ENCODE data around the gene NAA38.
"Not testable (repeated sequence)": the region's sequence is repeated elsewhere in the genome, so short reads cannot be mapped to it uniquely, and the experiment has no call there.

Gene NAA38

DNA sequence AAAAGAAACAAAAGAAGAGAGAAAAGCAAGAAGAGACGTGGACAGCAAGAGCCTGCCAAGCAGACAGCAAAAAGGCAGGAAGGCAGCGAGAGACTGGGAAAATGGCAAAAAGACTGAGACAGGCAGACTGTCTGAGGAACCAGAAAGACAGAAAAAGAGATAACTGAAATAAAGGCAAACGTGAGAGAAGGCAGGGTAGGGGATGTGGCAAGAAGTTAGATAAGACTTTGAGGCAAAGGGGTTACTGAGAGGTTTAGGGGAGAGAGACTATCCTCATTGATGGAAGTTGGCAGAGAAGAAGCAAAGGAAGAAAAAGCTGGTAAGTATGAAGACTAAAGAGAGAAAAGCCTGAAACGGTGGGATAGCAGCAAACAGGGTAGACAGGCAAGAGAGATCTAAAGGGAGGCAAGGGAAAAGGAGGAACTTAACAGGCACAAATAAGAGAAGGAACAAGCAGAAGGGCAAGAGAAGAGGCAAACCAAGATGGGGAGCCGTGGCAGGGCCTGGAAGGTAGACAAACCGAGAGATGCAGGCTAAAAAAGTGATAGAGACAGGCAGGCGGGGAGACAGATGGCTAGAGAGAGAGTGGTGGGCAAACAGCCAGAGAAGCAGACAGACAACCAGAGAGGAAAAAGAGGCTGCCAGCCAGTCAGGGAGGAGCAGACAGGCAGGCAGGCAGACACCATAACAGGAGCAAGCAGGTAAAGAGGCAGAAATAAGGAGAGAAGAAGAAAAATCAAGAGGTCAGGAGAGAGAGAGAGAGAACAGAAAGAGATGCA lies 24.1 kb upstream of the NAA38 start:
- DNase-seq (ENCODE audit: low read depth): no peak

DNA sequence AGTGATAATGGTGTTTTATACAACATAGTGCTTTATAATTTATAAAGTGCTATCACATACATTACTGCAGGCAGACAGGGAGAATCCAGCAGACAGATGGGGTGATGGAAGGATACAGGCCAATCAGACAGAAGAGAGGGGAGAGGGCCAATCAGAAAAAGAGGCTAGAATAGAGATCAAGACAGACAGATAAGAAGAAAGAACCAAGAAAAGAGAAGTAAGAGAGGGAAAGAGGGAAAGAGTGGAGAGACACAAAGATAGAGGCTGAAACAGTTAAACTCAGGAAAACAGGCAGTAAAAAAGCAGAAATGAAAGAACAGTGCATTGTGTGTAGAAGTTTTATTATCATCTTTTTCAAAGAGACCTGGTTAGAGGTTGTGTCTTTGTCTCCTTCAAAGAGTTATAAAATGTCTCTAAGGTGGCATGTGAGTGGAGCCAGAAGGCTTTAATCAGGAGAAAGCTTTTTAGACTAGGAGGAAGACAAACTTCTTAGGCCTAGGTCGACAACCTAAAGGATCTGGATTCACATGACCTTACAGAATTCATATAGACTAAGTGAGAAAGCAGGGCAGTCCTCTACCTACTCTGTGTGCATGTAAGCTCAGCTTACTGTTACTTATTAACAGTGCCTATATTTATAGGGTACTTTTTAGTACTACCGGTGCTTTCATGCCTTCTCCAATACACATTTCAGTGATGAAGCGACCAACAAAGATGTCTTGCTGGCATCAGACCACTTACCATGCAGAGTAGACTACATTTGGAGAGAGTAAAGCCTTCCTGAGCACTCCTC lies 22.9 kb upstream of the NAA38 start:
- DNase-seq (ENCODE audit: low read depth): no peak

DNA sequence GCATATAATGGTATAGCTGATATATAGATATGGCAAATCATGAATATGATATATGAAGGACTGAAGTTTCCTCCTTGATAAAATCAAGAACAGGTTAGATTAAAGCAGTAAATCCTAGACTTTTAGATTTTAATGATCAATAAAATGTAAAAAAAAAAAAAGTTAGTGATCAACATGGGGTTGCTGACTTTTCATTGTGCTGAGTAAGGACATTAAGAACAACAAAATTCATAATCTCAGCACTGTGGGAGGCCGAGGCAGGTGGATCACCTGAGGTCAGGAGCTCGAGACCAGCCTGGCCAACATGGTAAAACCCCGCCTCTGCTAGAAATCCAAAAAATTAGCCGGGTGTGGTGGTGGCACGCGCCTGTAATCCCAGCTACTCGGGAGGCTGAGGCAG lies 20.9 kb upstream of the NAA38 start:
- no peak for DNase-seq (ENCODE audit: low read depth)

DNA sequence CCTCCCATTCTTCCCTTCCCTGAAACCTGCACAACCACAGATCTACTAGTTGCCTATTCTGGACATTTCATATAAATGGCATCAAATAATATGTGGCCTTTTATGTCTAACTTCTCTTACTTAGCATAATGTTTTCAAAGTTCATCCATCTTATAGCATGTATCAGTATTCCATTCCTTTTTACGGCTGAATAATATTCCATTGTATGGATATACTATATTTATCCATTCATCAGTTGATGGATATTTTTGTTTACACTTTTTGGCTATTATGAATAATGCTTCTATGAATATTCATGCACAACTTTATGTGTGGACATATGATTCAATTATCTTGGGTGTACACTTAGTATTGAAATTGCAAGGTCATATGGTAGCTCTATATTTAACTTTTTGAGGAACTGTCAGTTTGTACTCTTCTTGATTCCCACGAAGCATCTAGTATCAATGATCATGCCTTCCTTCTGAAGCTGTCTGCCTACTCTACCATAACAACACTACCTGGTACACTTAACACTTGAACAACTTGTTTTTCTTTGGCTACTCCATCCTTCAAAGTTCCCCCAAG lies 18.5 kb upstream of the NAA38 start:
- no peak for DNase-seq (ENCODE audit: low read depth)

DNA sequence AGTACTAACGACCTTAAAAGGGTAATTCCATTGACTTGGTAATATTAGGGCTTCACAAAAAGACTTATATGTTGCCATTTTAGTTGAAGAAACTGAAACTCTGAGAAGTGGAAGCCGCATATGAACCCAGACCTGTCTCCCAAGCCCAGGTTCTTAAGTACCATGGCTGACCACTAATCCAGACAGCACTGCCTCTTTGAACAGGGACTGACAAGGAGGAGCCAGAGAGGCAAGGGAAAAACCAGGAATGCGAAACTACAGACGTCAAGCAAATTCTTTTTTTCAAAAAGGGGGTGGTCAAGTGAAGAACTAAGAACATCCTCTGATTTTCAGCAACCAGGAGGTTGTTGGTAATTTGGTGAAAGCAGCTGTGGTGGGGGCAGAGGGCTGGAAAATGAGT lies 15.7 kb upstream of the NAA38 start:
- DNase-seq (ENCODE audit: low read depth): no peak

DNA sequence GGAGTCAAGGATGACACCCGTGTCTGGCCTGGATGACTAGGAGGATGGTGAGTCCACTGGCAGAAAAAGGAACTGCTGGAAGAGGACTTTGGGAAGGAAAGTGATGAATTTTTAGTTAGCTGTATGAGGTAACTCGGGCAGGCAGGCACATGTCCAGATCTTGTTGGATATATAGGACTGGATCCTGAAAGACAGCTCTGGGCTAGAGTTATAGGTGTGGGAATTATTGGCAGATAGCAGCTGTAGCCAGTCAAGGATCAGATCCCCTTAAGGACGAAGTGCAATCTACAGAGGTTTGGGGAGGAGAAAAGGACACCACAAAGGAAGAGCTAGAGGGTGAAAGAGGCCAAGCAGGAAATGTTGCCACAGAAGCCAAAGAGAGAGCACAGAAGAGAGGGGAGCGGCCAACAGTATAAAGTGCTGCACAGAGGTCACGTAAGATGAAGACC lies 10.5 kb upstream of the NAA38 start:
- DNase-seq (ENCODE audit: low read depth): no peak

DNA sequence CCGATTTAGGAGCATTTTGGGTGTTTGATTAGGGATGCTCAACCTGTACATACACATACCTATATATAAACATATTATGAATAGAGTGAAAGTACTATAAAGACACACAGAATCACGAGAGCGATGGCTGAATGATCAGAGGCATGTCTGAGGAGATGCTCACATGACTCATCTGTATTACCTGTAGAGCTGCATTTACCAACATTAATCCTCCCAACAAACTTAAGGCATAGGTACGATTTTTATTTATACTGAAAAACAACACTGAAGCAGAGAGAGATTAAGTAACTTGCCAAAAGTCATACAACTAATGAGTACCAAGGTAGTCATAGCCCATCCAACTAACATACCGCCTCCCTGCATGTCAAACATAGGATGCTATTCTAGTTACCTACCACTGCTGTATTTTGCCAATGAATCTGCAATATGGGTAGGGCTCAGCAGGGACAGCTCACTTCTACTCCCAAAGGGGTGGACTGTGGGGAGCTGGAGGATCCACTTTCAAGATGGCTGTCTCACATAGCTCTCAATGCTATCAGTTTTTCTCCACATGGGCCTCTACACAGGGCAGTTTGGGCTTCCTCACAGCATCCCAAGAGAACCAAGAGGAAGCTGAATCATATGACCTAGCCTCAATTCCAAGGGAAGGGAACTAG lies 7.8 kb upstream of the NAA38 start:
- DNase-seq (ENCODE audit: low read depth): no peak

DNA sequence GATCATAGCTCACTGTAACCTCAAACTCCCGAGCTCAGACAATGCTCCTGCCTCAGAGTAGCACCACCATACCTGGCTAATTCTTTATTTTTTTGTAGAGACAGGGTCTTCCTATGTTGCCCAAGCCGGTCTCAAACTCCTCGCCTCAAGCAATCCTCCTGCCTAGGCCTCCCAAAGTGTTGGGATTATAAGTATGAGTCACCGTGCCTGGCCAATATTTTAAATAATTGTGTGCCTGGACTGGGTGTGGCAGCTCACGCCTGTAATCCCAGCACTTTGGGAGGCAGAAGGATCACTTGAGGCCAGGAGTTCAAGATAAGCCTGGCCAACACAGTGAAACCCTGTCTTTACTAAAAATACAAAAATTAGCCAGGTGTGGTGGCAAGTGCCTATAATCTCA lies 7.0 kb upstream of the NAA38 start:
- not testable (repeated sequence) for DNase-seq (ENCODE audit: low read depth)

DNA sequence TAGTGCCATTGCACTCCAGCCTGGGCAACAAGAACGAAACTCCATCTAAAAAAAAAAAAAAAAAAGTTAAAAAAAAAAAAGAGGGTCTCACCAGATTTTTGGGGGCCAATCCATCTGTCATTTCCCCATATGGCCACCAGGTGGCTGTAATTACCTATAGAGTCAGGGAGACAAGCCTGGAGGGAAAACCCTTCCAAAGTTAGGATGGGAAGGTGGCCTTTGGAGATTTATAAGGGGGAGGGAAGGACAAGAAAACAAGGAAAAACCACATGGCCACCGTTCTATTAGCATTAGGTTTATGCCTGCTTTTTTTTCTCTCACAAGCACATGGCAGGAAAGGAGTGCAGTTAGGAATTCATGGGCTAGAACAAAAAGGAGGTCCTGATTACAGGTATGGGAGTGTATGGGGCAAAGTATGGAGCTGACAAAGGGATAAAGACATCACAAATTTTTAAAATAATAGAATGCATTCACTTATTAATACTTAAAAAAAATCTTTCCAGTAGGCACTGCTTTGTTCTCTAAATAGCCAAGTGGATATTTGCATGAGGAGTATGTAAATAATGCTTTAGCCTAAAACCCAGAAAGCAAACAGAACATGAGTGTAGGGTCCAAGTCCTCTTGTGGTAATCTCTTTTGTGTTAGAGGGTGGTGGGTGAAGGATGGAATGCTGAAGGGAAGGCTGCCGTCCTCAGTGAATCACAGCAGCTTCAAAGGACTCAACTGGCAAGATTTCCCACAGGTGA lies 5.5 kb upstream of the NAA38 start:
- no peak for DNase-seq (ENCODE audit: low read depth)

DNA sequence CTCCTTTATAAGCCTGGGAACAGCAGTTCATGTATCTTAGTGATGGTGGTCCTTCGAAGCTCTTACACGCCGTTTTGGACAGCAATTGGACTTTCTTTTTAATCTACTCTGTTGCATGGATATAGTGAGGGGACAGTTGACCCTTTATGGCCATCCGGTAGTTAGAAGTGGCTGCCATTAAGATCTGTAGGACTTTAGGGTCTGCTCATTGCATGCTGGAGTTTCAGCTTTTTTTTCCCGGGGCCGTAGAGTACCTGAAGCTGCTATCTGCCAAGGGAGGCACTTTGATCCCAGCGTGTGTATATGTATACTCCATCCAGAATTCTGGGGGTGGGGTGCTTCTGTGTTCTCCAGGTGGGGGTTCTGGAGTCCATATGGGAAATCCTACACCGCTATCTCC lies 1.7 kb upstream of the NAA38 start:
- DNase-seq (ENCODE audit: low read depth): no peak

DNA sequence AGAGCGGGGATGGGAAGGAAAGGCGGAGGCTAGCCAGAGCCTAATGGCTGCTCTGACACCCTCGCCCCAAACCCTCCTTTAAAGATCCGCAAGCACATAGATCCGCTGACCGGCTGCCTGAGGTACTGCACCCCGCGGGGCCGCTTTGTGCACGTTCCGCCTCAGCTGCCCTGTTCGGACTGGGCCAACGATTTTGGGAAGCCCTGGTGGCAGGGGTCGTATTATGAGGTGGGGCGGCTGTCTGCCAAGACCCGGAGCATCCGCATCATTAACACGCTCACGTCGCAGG lies 1.1 kb upstream of the NAA38 start:
- no peak for DNase-seq (ENCODE audit: low read depth)

DNA sequence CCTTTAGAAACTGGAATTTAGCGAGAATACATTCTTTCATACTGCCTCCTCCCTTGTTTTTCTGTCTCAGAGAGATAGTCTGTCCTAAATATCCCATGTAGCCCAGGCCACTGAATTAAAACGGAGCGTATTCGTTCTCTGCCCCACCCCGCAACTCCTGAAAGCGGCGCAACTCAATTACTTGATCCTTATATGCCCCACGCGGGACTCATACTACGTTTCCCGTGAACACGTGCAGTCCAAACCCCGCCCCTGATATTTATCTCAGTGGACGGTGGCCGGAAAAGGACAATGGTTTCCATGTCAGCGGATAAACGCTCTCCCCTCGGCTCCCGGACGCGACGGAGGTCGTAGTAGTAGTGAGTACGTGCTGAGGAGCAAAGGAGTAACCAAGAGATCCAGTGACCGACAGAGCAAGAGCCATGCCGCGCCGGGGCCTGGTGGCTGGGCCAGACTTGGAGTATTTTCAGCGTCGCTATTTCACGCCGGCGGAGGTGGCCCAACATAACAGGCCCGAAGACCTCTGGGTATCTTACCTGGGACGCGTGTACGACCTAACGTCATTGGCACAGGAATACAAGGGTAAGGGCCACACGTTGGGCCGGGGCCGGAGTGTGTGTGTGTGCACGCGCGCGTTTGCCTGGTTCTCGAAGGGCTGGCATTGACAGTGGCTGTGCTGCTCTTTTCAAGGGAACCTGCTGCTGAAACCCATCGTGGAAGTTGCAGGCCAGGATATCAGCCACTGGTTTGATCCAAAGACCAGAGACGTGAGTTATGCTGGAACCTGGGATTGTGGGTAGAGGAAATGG lies 558 bp upstream of the NAA38 start, which contains the start of gene CYB5D1:
TSS of gene CYB5D1 (plus strand) at position 291 of the 809 bp plus-strand sequence. CDS start at position 423, 132 bp downstream.
- DNase-seq (ENCODE audit: low read depth): peak; percentile 82

DNA sequence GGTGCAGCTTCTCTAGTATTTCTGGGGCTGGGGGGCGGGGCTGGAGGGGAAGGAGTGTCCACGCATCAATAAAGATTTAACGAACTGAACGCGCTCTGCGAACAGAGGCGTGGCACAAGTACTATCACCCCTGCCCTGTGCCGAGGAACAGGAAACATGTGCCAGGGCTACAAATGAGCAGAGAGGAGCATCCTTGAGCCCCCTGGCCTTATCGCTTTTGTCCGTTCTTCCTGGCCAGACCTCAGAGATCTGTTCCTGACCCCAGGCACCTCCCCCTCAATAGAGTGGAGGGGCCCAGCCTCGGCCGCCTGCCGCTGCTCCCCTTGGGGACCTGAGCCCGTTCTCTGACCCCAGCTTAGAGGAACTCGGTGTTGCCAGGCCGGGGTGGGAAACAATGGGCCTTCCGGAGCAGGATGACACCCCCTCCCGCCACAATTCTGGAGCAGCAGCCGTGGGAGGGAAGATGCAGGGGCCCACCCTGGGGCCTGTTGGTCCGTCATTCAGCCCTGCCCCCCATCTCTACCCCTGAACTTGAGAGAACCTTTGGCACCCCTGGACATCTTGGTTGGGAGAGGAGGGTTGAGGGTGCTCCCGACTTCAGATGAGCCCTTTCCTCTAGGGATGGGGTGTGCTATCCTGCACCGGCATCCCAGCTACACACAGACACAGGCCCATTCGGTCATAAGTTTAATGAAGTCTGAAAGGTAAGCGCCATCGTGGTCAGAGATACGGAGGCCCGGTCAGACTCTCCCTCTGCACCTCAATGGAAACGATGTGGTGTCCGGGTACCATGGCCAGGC lies 1.1 kb downstream of the NAA38 start:
- no peak for DNase-seq (ENCODE audit: low read depth)

DNA sequence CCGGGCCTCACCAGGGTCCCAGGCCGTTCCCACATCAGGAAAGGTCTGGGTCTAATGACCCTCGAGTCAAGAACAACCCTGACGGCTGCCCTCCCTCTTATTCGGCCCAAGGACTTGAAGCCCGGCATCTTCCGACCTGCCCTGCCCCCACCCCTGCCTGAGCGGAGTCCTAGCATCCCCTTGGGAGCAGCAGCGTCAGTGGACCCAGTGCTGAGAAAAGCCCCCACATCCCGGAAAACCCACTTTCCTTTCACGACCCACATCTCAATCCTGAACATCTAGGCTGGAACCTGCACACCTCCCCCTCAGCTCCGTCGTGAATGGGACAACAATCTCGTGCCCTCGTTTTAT lies 1.7 kb downstream of the NAA38 start:
- no peak for DNase-seq (ENCODE audit: low read depth)

DNA sequence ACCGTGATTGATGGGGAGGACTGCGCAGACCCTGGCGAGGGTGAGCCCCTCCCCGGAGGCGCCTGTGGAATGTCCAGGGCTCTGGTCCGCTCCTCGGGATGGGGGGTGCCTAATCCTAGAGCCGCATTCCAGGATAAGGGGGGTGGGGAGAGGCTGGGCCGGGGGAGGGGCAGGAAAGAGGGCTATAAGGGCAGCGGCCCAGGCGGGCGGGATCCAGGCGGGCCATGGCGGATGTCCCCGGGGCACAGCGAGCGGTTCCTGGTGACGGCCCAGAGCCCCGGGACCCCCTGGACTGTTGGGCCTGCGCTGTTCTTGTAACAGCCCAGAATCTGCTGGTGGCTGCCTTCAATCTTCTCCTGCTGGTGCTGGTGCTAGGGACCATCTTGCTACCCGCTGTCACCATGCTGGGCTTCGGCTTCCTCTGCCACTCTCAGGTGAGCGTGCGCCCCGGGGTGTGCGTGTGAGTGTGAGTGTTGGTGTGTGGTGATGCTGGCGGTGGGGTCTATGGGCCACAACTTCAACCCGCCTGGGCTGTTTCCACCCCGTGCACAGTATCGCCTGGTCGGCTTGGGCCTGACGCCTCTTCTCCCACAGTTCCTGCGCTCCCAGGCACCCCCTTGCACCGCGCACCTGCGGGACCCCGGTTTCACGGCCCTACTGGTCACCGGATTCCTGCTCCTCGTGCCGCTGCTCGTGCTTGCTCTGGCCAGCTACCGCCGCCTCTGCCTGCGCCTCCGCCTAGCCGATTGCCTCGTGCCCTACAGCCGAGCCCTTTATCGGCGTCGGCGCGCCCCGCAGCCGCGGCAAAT lies 2.3 kb downstream of the NAA38 start, which contains the start of gene TMEM88:
TSS of gene TMEM88 (plus strand) at position 216 of the 809 bp plus-strand sequence. CDS start at position 225, 9 bp downstream.
- DNase-seq (ENCODE audit: low read depth): no peak

DNA sequence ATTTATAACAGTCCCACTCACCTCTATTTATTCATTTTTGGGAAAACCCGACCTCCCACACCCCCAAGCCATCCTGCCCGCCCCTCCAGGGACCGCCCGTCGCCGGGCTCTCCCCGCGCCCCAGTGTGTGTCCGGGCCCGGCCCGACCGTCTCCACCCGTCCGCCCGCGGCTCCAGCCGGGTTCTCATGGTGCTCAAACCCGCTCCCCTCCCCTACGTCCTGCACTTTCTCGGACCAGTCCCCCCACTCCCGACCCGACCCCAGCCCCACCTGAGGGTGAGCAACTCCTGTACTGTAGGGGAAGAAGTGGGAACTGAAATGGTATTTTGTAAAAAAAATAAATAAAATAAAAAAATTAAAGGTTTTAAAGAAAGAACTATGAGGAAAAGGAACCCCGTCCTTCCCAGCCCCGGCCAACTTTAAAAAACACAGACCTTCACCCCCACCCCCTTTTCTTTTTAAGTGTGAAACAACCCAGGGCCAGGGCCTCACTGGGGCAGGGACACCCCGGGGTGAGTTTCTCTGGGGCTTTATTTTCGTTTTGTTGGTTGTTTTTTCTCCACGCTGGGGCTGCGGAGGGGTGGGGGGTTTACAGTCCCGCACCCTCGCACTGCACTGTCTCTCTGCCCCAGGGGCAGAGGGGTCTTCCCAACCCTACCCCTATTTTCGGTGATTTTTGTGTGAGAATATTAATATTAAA lies 3.1 kb downstream of the NAA38 start:
- DNase-seq (ENCODE audit: low read depth): no peak

DNA sequence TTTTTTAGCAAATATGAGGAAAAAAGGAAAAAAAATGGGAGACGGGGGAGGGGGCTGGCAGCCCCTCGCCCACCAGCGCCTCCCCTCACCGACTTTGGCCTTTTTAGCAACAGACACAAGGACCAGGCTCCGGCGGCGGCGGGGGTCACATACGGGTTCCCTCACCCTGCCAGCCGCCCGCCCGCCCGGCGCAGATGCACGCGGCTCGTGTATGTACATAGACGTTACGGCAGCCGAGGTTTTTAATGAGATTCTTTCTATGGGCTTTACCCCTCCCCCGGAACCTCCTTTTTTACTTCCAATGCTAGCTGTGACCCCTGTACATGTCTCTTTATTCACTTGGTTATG lies 3.7 kb downstream of the NAA38 start:
- DNase-seq (ENCODE audit: low read depth): no peak

DNA sequence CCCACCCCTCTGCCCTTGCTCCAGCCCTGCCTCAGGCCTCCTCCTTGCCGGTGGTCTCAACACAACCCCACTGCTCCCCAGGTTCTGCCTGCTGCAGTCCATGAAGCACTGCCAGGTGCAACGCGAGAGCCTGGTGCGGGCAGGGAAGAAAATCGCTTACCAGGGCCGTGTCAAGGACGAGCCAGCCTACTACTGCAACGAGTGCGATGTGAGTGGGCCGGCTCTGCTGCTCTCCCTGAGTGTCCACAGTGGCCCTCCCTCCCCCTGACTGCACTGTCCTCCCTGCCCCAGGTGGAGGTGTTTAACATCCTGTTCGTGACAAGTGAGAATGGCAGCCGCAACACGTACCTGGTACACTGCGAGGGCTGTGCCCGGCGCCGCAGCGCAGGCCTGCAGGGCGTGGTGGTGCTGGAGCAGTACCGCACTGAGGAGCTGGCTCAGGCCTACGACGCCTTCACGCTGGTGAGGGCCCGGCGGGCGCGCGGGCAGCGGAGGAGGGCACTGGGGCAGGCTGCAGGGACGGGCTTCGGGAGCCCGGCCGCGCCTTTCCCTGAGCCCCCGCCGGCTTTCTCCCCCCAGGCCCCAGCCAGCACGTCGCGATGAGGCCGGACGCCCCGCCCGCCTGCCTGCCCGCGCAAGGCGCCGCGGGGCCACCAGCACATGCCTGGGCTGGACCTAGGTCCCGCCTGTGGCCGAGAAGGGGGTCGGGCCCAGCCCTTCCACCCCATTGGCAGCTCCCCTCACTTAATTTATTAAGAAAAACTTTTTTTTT lies 4.3 kb downstream of the NAA38 start:
- DNase-seq (ENCODE audit: low read depth): no peak

All from stimulated activated CD8-positive, alpha-beta memory T cell treated with anti-CD3 and anti-CD28 coated beads, Interleukin-15, amount 100 ng/mL, for 1 hour (primary cell).